K562 (cell line): Measurements from ENCODE around the gene CCNK.

ENCODE experiments used
- PRPF4 ChIP-seq: fragments of 200-400 bp; formaldehyde crosslinking; IDR thresholded peaks from one replicate; pipeline ENCODE4 v1.6.1; 2017; ENCODE audit warnings: low read length, low read depth, mild to moderate bottlenecking; ENCODE audit not compliant: insufficient read depth, poor library complexity, severe bottlenecking
- REST ChIP-seq, 2 experiments: fragments of 450-650 bp; formaldehyde crosslinking in 1 of 2; IDR thresholded peaks; 2 replicates each; pipeline versions ENCODE4 v1.4.0 to v1.6.1; 2014 to 2020; ENCODE audit warnings: mild to moderate bottlenecking in 2 of 2, borderline replicate concordance in 1 of 2, low read depth in 1 of 2
- SIN3A ChIP-seq, 2 experiments: fragments of 150-350 bp in 1 of 2; IDR thresholded peaks; 2 replicates each; pipeline ENCODE4 v1.6.1; 2011 to 2016; ENCODE audit warnings: borderline replicate concordance in 2 of 2, low read depth in 2 of 2, low read length in 2 of 2, mild to moderate bottlenecking in 2 of 2, moderate library complexity in 2 of 2; ENCODE audit not compliant: control insufficient read depth in 1 of 2
- TBP ChIP-seq: optimal IDR thresholded peaks from 2 replicates; pipeline ENCODE3; 2011; ENCODE audit warnings: low read depth, low read length, improper control_type of control experiment
- TCF7L2 ChIP-seq: fragments of 150-350 bp; IDR thresholded peaks from 2 replicates; pipeline ENCODE4 v1.6.1; 2016; ENCODE audit warnings: low read depth, mild to moderate bottlenecking, low read length, moderate library complexity
- ZFX ChIP-seq: sonication (generic); formaldehyde crosslinking; IDR thresholded peaks from 2 replicates; pipeline ENCODE4 v1.8.0; 2022; ENCODE audit warnings: mild to moderate bottlenecking, missing genetic modification reagents, moderate library complexity
- TF ChIP-seq, protein P1 (sequence below): sonication (generic); formaldehyde crosslinking; IDR thresholded peaks from 2 replicates; pipeline ENCODE4 v1.8.1; 2022; ENCODE audit warnings: missing genetic modification reagents

DNA sequence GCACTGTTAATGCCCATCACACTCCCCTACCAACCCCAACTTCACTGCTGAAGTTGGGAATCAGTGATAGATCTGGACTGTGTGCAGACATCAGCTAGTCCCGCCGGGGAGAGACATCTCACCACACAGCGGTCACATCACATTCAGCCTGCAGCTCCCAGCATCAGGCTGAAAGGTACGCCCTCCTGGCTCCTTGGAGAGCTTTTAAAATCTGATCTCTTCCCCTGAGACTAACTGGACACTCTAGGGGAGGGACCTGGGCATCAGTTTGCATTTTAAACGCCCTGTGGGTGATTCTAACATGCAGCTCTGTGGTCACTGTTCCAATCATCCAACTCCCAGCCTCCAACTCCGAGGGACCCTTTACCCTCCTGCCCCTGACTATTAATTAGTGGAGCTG, 64.4 kb downstream of the CCNK start:
- TF ChIP-seq SIN3A (IDR thresholded peaks at IDR 0.05; ENCODE audit: borderline replicate concordance in 2 of 2, control insufficient read depth in 1 of 2, low read depth in 2 of 2, low read length in 2 of 2): no peak
- TF ChIP-seq, protein P1, sequence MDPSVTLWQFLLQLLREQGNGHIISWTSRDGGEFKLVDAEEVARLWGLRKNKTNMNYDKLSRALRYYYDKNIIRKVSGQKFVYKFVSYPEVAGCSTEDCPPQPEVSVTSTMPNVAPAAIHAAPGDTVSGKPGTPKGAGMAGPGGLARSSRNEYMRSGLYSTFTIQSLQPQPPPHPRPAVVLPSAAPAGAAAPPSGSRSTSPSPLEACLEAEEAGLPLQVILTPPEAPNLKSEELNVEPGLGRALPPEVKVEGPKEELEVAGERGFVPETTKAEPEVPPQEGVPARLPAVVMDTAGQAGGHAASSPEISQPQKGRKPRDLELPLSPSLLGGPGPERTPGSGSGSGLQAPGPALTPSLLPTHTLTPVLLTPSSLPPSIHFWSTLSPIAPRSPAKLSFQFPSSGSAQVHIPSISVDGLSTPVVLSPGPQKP (CRISPR knock-in tag): no peak
- no peak for TF ChIP-seq PRPF4
- TF ChIP-seq REST (IDR thresholded peaks at IDR 0.05; ENCODE audit: borderline replicate concordance): no peak
- TF ChIP-seq REST (CRISPR knock-in tag; IDR thresholded peaks at IDR 0.05; ENCODE audit: low read depth): no peak
- TF ChIP-seq TCF7L2: no peak
- no peak for TF ChIP-seq TBP
- no peak for TF ChIP-seq ZFX
